Smooth muscle cell (in vitro differentiated cells): Measurements from ENCODE around the gene UGT2A3. TPM values are rescaled to one million over a fixed set of nuclear protein-coding genes. Genes with fewer than 3 reads are reported as not detected.

Experiments used
- DNase-seq: peaks from one replicate; lab custom pipeline; 2025; ENCODE audit not compliant: unreplicated experiment; lab: John Stamatoyannopoulos, UW
- H2AFZ ChIP-seq: fragments of 200-600 bp; sonication (generic); 2 replicates; pipeline ENCODE4 v1.6.0; 2016; ENCODE audit warnings: antibody characterized with exemption, low read depth, mild to moderate bottlenecking
- H3F3A ChIP-seq: fragments of 200-600 bp; sonication (generic); 2 replicates; pipeline ENCODE4 v1.6.0; 2017; ENCODE audit warnings: antibody characterized with exemption, low read depth
- H3K27ac ChIP-seq: fragments of 200-600 bp; sonication (generic); 2 replicates; pipeline ENCODE4 v1.5.1; 2016; ENCODE audit warnings: low read depth, mild to moderate bottlenecking
- H3K27me3 ChIP-seq: fragments of 200-600 bp; sonication (generic); 2 replicates; pipeline ENCODE4 v1.6.1; 2016; ENCODE audit warnings: low read depth, mild to moderate bottlenecking
- H3K36me3 ChIP-seq: fragments of 200-600 bp; sonication (generic); 2 replicates; pipeline ENCODE4 v1.5.1; 2016; ENCODE audit warnings: low read depth
- H3K4me1 ChIP-seq: fragments of 200-600 bp; sonication (generic); 2 replicates; pipeline ENCODE4 v1.5.1; 2016; ENCODE audit warnings: low read depth
- H3K4me2 ChIP-seq: fragments of 200-600 bp; sonication (generic); 2 replicates; pipeline ENCODE4 v1.6.0; 2016; ENCODE audit warnings: mild to moderate bottlenecking
- H3K4me3 ChIP-seq: fragments of 200-600 bp; sonication (generic); 2 replicates; pipeline ENCODE4 v1.5.1; 2016; ENCODE audit warnings: mild to moderate bottlenecking
- H3K79me2 ChIP-seq: fragments of 200-600 bp; sonication (generic); 2 replicates; pipeline ENCODE4 v1.6.0; 2016; ENCODE audit warnings: low read depth, mild to moderate bottlenecking
- H3K9ac ChIP-seq: fragments of 200-600 bp; sonication (generic); 2 replicates; pipeline ENCODE4 v1.6.0; 2016; ENCODE audit warnings: low read depth
- H3K9me3 ChIP-seq: fragments of 200-600 bp; sonication (generic); replicated peaks from 2 replicates; pipeline ENCODE4 v1.5.1; 2016; ENCODE audit warnings: low read depth
- H4K20me1 ChIP-seq: fragments of 200-600 bp; sonication (generic); 2 replicates; pipeline ENCODE4 v1.6.0; 2016; ENCODE audit warnings: low read depth
- CTCF ChIP-seq: fragments of 200-600 bp; sonication (generic); IDR thresholded peaks from 2 replicates; pipeline ENCODE4 v1.5.1; 2017; ENCODE audit warnings: borderline replicate concordance, mild to moderate bottlenecking, antibody characterized with exemption; ENCODE audit not compliant: insufficient read depth, poor library complexity, severe bottlenecking
- WGBS: methylation state at CpG from one replicate; pipeline ENCODE4 v1.1.7; 2016; ENCODE audit warnings: low lambda C conversion rate; 5-methylcytosine and 5-hydroxymethylcytosine counted together
- polyA plus RNA-seq: library from polyadenylated mRNA; unstranded; fragments of >200 nt; fragmentation: Nextera tagmentation; extraction: Ambion mirVana; gene quantifications from 2 replicates; pipeline ENCODE4 v1.2.1, GENCODE V29; 2016
- total RNA-seq: library from RNA; depleted of rRNA; stranded (reverse); fragments of >200 nt; gene quantifications from 2 replicates; pipeline ENCODE4 v1.2.3, GENCODE V29; 2014

UGT2A3 gene
- total and polyA plus RNA-seq, 2 experiments from 2014 or later, result not detected

GRCh38 chr4:68905939-68906779 lies 45.4 kb downstream of the UGT2A3 start:
- Histone ChIP-seq H4K20me1 (no peaks in the 10 kb centered on the region), H3K9me3 (no peaks in the 10 kb centered on the region), H3K4me1 (peaks cover 20% of the 10 kb centered on the region), H3K4me2 (peak overlapping the region; percentile 82), H3K4me3 (peak overlapping the region; percentile 46), H3K9ac (peak overlapping the region; percentile 48), H3K36me3 (no peaks in the 10 kb centered on the region), H2AFZ (peak overlapping the region; percentile 75), H3F3A (no peaks in the 10 kb centered on the region), H3K27me3 (no peaks in the 10 kb centered on the region), H3K79me2 (no peaks in the 10 kb centered on the region), H3K27ac (no peak overlapping the region)
- whole genome bisulfite sequencing, result 34% methylated on average over 16 of the region's 16 CpGs
- TF ChIP-seq CTCF, result no peak
- DNase-seq, result no peak

GRCh38 chr4:68905598-68905938 lies 46.0 kb downstream of the UGT2A3 start:
- Histone ChIP-seq H3F3A (no peaks in the 10 kb centered on the region), H3K9ac (peak overlapping the region; percentile 48), H3K79me2 (no peaks in the 10 kb centered on the region), H3K36me3 (no peaks in the 10 kb centered on the region), H2AFZ (peak overlapping the region; percentile 75), H4K20me1 (no peaks in the 10 kb centered on the region), H3K4me3 (peak overlapping the region; percentile 46), H3K9me3 (no peaks in the 10 kb centered on the region), H3K4me1 (peaks cover 20% of the 10 kb centered on the region), H3K27me3 (no peaks in the 10 kb centered on the region), H3K27ac (no peak overlapping the region), H3K4me2 (peak overlapping the region; percentile 82)
- DNase-seq, result no peak
- WGBS, result 42% methylated on average over 2 of the region's 2 CpGs
- TF ChIP-seq CTCF, result no peak

- WGBS, result 51% methylated on average over 6 of the region's 6 CpGs
- H3F3A ChIP-seq, result no peaks in the 10 kb centered on the region
- no peak for DNase-seq
- no peak overlapping the region for H3K27ac ChIP-seq
- no peak overlapping the region for H3K9ac ChIP-seq
- no peaks in the 10 kb centered on the region for H3K36me3 ChIP-seq
- H3K4me3 ChIP-seq, result peak overlapping the region; percentile 20
- H3K4me2 ChIP-seq, result peak overlapping the region; percentile 27
- peak; percentile 22 for TF ChIP-seq CTCF
- H2AFZ ChIP-seq, result peak overlapping the region; percentile 15
- no peaks in the 10 kb centered on the region for H3K79me2 ChIP-seq
- no peaks in the 10 kb centered on the region for H3K27me3 ChIP-seq
- peaks cover 20% of the 10 kb centered on the region for H3K4me1 ChIP-seq
- no peaks in the 10 kb centered on the region for H3K9me3 ChIP-seq
- no peaks in the 10 kb centered on the region for H4K20me1 ChIP-seq
Measured at GRCh38 chr4:68904786-68905185, 46.8 kb downstream of the UGT2A3 start.

- TF ChIP-seq CTCF, result no peak
- Histone ChIP-seq H3K79me2 (no peaks in the 10 kb centered on the region), H3K27ac (no peak overlapping the region), H3K4me3 (no peak overlapping the region), H4K20me1 (no peaks in the 10 kb centered on the region), H3K36me3 (no peaks in the 10 kb centered on the region), H3K4me2 (no peak overlapping the region), H3K4me1 (no peaks in the 10 kb centered on the region), H3F3A (no peaks in the 10 kb centered on the region), H2AFZ (no peak overlapping the region), H3K9ac (no peak overlapping the region), H3K27me3 (no peaks in the 10 kb centered on the region), H3K9me3 (no peaks in the 10 kb centered on the region)
- 86% methylated on average over 1 of the region's 1 CpG for WGBS
- no peak for DNase-seq
Measured at GRCh38 chr4:68896749-68897148, 54.9 kb downstream of the UGT2A3 start.
